ENCODE results near the gene CAPN10.

Gene CAPN10

GRCh38 chr2:240622531-240623235, 36.1 kb downstream of the CAPN10 start:
- peak; percentile 50 for DNase-seq (ENCODE audit: low read depth, low spot score)

GRCh38 chr2:240623531-240624010, 37.0 kb downstream of the CAPN10 start:
- DNase-seq (ENCODE audit: low read depth, low spot score): no peak

- DNase-seq (ENCODE audit: low read depth, low spot score): no peak
These were observed 37.7 kb downstream of the CAPN10 start for GRCh38 chr2:240624011-240624949.

- peak; percentile 15 for DNase-seq (ENCODE audit: low read depth, low spot score)
These were observed 38.6 kb downstream of the CAPN10 start, which contains the start of gene GPR35 for GRCh38 chr2:240624950-240625621. Gene GPR35 (plus strand): TSS chr2:240625480. CDS start chr2:240629953, 4,473 bp downstream.

GRCh38 chr2:240626531-240627300, 40.2 kb downstream of the CAPN10 start:
- no peak for DNase-seq (ENCODE audit: low read depth, low spot score)

- DNase-seq (ENCODE audit: low read depth, low spot score): no peak
These were observed 41.4 kb downstream of the CAPN10 start for GRCh38 chr2:240627736-240628506.

GRCh38 chr2:240628507-240628807, 41.9 kb downstream of the CAPN10 start:
- no peak for DNase-seq (ENCODE audit: low read depth, low spot score)

- DNase-seq (ENCODE audit: low read depth, low spot score): no peak
These were observed 42.5 kb downstream of the CAPN10 start for GRCh38 chr2:240628808-240629618.

GRCh38 chr2:240629619-240629967, 43.1 kb downstream of the CAPN10 start:
- DNase-seq (ENCODE audit: low read depth, low spot score): no peak

GRCh38 chr2:240629968-240630770, 43.6 kb downstream of the CAPN10 start:
- DNase-seq (ENCODE audit: low read depth, low spot score): no peak

- no peak for DNase-seq (ENCODE audit: low read depth, low spot score)
These were observed 44.4 kb downstream of the CAPN10 start for GRCh38 chr2:240630771-240631547.

- no peak for DNase-seq (ENCODE audit: low read depth, low spot score)
These were observed 45.2 kb downstream of the CAPN10 start for GRCh38 chr2:240631548-240632305.

- DNase-seq (ENCODE audit: low read depth, low spot score): no peak
These were observed 45.8 kb downstream of the CAPN10 start for GRCh38 chr2:240632306-240632721.

- DNase-seq (ENCODE audit: low read depth, low spot score): no peak
These were observed 48.8 kb downstream of the CAPN10 start for GRCh38 chr2:240635121-240635997.

- DNase-seq (ENCODE audit: low read depth, low spot score): no peak
These were observed 49.5 kb downstream of the CAPN10 start for GRCh38 chr2:240635998-240636547.

GRCh38 chr2:240636563-240637115, 50.1 kb downstream of the CAPN10 start:
- DNase-seq (ENCODE audit: low read depth, low spot score): no peak

Measured in smooth muscle cell of the brain vasculature (primary cell).